Caki2 (cell line): ENCODE data around the gene PRKACG. TPM values are rescaled to one million over a fixed set of nuclear protein-coding genes. Genes with fewer than 3 reads are reported as not detected.

Experiments
- DNase-seq: peaks from one replicate; pipeline ENCODE4 v3.0.0-alpha.2; 2015; ENCODE audit warnings: low read depth
- in situ Hi-C: cut with HindIII; loops from 2 replicates; pipeline ENCODE4 v1.10.0; 2016; ENCODE audit warnings: low sequenced_read_pairs, low pct_unique_long_range_greater_than_20kb, mixed read lengths
- total RNA-seq: library from RNA; depleted of rRNA; stranded (reverse); fragments of >200 nt; shearing (Covaris generic); gene quantifications from 2 replicates; pipeline ENCODE4 v1.2.3, GENCODE V29; 2014; ENCODE audit warnings: low replicate concordance

The PRKACG gene
- total RNA-seq, 1 experiment from 2014 or later = not detected

DNA sequence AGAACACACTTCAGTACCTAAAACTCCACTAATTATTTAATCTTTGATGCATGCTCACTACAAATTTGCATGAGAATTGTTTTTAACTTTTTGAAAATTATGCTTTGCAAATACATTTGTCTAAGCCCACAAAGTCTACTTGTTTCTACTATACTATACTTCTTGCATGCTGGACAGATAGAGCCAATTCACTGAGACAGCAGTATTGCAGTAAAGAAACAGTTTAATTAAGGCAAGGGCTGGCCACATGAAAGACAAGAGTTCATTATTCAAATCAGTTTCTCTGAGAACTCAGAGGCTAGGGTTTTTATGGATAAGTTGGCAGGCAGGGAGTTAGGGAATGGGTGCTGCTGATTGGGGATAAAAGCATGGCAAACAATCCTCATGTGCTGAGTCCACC lies 15.6 kb upstream of the PRKACG start:
- in situ Hi-C loops = no loop called here
- no peak for DNase-seq

DNA sequence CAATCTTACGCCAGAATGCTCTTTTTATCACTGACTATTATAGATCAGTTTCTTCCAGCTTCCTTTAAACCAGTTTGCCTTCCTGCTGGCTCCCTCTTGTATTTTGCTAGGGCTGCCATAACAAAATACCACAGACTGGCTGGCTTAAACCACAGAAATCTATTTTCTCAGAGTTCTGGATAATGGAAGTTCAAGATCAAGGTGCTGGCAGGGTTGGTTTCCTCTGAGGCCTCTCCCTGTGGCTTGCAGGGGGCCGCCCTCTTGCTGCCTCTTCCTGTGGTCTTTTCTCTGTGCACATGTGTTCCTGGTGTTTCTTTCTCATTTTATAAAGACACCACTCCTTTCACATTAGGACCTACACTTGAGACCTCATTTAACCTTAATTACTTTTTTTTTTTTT lies 14.8 kb upstream of the PRKACG start:
- in situ Hi-C loops = no loop called here
- DNase-seq = no peak

DNA sequence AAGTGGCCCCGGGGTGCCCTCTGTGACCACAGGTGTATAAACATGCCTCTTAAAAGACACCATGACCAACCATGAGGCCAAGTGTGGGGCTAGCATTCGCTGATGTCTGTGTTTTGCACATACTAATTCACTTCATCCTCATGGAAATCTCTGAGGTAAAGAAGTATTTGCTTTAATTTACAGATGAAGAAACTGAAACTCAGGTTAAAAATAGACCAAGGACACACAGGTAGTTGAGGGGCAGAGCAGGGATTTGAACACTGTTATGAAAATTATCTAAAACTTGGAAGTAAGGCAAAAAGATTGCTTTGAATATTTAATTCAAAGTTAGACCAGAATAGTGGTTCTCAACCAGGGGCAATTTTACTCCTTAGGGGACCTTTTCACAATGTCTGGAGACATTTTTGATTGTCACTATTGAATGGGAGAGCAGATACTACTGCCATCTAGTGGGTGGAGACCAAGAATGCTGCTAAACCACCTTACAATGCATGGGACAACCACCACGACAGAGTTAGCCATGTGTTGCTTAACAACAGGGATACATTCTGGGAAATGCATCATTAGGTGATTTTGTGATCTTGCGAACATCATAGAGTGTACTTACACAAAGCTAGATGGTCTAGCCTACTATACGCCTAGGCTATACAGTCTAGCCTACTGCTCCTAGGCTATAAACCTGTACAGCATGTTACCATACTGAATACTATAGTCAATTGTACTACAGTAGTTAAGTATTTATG lies 13.6 kb upstream of the PRKACG start:
- in situ Hi-C loops = no loop called here
- no peak for DNase-seq

DNA sequence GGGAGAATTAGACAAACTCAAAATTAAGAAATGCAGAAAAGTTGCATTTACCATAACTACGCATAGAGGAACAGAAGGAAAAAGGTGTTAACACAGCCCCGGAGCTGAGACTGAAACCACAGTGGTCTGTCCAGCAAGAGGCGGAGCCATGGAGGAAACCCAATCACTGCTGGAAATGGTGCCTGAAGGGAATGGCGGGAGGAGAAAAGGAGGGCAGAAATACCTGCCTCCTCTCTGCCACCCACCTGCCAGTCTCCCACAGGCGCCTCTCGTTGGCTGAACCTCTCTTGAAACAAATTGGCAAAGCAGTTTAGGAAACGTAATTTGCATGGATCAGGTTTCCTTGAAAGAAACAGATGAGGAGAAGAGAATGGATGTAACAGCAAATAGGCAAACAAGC lies 9.7 kb upstream of the PRKACG start:
- in situ Hi-C loops = no loop called here
- no peak for DNase-seq

DNA sequence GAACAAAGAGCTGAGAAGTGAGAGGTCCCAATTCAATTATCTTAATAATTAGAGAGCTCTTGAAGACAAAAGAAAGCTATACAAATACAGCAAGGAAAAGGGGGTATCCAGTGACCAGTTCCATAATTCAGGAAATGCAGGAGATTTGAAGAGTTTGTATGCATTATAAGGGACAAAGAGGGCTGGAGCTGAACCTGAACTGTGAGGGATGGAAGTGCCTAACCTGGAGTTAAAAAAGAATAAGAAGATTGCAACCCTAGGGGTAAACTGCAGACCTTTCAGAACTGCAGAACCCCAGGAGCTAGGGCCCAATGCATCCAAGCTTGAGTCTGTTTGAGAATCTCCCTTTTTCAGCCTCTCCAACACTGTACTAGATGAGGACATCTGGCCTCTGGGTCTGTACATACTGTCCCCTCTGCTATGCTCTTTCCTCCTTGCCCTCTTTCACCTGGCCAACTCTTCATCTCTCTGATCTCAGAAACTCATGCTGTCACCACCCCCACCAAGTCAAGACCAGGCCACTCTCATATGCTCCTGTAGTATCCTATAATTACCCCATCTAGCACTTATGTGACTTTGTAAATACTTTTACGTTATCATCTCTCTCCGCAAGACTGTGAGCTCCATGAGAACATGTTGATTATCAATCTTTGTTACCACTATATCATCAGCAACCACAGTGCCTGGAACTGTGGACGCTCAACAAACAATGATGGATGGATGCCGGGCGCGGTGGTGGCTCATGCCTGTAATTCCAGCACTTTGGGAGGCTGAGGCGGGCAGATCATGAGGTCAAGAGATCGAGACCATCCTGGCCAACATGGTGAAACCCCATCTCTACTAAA lies 6.6 kb upstream of the PRKACG start:
- in situ Hi-C loops = no loop called here
- no peak for DNase-seq

DNA sequence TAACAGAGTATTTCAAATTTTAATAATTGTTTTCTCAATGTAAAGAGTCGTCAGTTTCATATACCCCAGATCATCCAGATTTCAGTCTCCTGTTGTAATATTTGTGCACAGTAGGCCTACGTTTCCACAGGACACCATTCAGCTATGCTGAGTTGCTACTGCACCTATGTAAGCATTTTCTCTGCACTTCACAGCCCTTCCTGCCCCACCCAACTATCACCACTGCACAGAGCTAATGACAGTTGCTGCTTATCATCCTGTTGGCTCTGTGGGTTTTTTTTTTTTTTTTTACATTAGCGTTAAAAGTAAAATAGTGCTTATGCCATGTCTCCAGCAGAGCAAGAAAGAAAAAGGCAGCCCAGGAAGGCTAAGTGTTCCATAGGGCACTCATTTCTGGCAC lies 5.9 kb upstream of the PRKACG start:
- in situ Hi-C loops = no loop called here
- DNase-seq = no peak

DNA sequence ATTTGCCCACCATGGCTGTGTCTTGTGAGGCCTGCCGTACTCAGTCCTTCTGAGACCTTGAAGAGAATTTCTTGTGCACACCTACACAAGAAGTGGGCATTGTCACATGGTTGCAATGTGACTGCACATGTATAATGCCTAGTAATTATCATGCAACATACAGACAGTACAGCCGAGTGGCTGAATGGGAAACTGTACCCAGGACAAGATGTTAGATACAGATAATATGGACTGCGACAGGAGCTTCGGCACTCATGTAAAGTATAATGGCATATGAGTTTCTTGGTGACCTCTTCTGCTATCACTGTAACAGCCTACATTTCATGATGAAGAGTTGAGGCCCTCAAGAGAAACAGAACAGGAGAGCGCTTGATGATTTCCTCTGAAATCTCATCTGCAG lies 4.8 kb upstream of the PRKACG start:
- in situ Hi-C loops = no loop called here

DNA sequence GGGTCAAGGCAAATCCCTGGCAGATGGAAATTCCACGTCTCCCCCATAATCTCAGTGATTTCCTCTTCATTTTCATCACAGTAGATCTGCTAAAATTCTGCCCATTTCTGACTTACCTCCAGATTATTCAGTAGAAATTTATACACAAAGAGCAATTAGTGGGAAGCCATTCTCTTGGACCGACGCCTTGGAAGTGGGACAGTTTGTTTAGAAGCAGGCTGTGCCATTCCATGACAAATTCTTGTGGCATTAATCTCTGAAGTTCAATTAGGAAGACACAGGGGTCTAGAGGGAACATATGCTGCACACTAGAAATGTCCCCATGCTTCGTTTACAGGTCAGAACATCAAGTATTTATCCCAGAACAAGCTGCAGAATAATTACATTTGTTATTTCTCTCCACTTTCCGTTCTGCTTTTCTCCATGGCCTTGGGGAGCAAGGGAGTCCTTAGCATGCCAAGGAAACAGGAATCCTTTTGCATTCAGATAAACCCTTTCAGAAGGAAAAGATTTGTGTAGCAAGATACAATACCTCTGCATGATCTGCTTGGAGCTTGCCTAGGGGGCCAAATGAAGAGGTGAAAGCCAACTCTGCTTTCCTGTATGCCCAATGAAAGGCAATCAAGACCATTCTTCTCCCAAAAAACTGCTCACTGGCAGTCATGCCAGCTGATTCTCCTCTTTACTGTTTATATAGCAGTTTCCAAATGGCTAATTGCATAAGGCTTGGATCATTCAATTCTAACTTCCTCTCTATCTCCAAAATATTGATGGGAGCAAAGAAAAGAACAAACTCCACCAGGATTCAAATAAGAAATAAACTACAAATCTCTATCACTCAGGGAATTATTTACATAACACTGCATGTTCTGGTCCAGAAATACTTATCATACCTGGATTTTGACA lies 2.5 kb upstream of the PRKACG start:
- DNase-seq = no peak
- in situ Hi-C loops = no loop called here

More for the DNA sequence above, 4.8 kb upstream of the PRKACG start:
- no peak for DNase-seq

DNA sequence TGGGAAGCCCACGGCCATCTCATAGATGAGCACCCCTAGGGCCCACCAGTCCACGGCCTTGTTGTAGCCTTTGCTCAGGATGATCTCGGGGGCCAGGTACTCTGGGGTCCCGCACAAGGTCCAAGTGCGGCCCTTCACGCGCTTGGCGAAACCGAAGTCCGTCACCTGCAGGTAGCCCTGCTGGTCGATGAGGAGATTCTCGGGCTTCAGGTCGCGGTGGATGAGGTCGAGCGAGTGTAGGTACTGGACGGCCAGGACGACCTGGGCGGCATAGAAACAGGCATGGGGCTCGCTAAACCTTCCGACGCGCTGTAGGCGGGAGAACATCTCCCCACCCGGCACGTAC lies 558 bp downstream of the PRKACG start:
- in situ Hi-C loops = no loop called here

DNA sequence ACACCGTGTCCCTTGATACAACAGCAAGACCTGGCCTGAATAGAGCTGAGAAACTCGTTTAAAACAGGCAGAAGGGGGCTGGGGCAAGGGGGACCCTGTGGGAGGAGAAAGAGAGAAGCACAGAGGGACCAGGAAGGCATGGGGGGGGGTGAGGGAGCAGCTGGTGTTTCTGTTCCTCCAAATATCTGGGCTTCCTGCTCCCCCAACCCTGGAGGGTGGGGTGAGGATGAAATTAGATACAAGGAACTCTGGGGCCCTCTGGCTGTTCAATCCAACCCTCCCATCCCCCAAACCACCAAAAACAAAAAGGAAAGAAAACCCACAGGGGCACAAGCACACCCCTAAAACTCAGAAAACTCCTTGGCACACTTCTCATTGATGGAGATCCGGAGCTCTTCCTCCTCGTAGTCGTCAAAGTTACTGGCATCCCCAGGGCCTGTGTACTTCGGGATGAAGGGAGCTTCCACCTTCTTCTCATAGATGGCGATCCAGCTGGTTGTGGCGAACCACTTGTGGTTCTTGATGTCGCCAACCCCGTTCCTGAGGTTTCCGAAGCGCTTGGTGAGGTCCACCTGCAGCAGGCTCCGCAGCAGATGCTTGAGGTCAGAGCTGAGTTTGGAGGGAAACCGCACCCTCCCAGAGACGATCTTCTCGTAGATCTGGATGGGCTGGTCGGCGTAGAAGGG lies 1.1 kb downstream of the PRKACG start:
- no peak for DNase-seq
- in situ Hi-C loops = no loop called here

More for the DNA sequence above, 558 bp downstream of the PRKACG start:
- no peak for DNase-seq

DNA sequence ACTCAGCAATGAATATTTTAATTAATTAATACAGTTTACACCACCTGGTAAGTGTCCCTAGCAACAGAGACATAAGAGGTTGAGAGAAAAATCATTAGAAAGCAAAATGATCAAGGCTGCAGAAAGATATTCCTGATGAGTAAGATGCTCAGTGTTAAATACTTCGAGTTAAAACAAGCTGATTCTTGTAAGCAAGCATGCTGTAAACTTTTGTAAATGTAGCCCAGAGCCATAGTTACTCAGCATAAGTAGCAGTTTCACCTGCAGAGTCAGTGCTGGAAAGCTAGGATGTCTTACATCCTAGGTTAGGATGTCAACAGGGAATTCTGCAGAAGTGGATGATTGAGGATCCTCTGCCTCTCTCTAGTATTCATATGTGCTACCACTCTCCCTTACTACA lies 4.2 kb downstream of the PRKACG start:
- no peak for DNase-seq
- in situ Hi-C loops = no loop called here

DNA sequence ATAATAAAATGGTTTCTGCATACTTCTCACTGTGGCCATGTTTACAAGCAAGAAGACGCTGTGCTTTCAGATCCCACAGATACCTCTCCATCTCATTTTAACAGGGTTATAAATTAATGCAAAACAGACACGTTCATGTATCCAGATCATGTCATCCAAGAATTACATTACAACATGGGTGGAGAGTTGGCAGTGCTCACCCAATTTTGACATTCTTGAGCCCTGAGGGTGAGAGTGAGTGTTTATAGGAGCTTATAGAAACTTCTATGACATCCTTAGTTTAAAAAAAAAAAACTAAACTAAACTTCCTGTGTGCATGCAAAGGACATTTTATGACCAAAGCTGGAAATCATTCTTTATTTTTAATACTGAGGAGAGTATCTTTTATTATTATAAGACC lies 9.1 kb downstream of the PRKACG start:
- DNase-seq = no peak
- in situ Hi-C loops = no loop called here

DNA sequence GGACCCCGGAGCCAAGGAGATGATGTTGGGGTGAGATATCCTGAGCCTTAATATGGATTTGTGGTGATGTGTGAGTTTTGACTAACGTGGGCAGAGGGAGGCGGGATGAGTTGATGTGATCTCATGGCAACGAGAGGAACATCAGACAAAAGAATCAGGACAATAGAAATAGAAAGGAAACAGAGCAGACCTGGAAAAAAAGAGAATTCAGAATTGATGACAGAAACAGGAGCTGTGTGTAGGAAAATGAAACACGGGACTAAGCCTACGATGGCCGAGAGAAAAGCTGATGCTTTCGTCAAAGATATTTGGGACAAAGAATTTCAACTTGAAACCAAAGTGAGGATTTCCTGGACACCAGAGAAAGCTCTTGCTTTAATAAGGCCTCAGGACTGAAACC lies 10.9 kb downstream of the PRKACG start:
- no peak for DNase-seq
- in situ Hi-C loops = no loop called here

DNA sequence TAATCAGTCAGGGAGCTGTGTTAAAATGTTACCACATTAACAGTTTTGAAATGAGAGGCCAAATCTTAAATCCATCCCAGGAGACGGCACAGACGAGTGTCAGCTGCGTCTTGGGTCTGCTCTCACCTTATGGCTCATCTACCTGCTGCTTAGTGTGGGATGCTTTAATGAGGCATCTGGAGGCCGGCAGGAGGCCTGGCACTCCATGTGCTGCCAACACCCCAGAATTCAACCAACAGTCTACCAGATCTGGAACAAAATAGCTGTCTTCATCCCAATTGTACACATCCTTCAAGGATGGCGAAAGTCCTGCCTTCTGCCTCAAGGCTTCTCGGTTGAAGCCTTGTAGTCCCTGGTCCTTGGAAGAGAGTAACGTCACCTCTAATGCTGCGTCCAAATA lies 12.0 kb downstream of the PRKACG start:
- no peak for DNase-seq
- in situ Hi-C loops = no loop called here

DNA sequence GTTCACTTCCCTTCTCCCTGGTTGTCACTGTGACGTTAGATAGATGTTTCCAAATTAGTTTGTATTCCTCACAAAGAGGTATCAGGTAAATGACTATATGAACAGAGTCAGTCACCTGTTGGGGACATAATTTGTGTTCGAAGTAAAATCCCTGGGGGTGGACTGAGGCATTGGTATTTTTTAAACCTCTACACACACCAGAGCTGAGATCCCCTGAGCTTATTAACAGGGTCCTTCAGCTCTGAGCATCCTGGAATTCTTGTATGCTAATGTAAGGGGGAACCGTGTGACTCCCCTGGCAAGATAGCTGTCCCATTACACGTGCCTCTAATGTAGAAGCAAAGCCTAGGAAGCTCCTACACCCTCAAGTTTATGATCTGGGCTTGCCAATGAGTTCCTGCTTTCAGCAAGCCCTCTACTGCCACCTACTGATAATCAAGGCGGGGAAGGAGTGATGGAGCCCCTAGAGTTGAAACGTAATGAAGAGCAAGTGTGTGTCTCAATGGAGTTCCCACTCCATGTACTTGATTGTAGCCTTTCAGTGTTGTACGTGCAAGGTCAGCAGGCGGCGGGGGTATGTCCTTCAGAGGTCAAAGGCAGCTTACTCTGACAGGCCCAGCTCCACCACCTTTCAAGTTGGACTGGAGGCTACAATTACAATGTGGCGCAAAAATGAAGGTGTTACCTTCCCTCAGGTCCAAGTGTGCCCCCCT lies 14.4 kb downstream of the PRKACG start:
- DNase-seq = peak; percentile 36

DNA sequence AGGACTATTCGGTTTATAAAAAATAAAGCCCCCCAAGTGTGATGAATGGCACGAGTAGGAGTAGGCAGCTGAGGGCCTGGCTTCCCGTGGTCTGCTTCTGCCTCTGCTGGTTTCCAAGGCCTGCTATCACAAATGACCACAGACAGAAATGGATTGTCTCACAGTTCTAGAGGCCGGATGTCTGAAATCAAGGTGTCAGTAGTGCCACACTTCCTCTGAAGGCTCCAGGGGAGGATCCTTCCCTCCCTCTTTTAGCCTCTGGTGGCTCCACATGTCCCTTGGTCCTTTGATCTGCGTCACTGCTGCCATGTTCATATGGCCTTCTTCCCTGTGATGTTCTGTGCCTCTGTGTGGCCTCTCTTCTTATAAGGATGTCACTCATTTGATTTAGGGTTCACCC lies 15.1 kb downstream of the PRKACG start:
- in situ Hi-C loops = no loop called here
- no peak for DNase-seq

More for the DNA sequence above, 14.4 kb downstream of the PRKACG start:
- in situ Hi-C loops = no loop called here

DNA sequence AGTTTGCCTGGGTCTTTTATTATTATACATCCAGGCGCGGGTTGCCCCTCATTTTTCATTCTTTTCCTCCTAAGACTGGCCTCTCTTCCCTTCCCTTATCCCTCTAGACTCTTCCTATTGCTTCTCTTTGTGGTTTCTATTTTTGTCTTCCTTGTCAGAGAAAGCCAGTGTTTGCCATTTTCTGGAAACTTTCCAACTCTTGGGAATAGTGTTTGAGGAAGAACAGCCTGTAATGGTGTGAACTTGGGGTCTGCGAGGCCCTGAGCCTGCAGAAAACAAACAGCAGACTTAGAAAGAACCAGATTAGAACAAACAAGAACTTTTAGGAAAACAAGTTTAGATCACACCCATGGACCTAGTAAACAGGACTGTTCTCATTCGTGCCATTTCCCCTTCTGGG lies 15.5 kb downstream of the PRKACG start:
- in situ Hi-C loops = no loop called here
- DNase-seq = no peak

DNA sequence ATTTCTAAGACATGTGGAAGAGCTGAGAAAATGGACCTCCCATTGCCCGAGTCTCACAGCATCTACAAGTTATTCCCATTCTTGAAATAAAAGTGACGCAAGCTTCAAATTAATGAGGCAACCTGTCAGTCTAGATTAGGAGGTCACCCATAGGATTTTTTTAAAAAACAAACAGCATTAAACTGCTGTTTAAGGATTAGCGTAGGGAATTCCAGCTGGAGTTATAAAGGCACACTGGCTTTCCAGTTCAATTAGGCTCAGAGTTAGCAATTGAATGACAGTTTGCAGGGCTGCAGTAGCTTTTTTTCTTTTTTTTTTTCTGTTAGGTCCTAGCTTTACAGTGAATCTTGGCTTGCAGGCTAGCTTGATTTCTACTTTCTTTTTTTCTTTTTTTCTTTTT lies 16.2 kb downstream of the PRKACG start:
- DNase-seq = no peak
- in situ Hi-C loops = no loop called here
